HG02973 (cell line): Measurements from ENCODE around the gene SRGAP3.

Source experiments
- ATAC-seq: cut with Tn5 transposase; IDR thresholded peaks from one replicate; pipeline ENCODE4 v1.9.1; 2021; ENCODE audit warnings: moderate library complexity; ENCODE audit not compliant: unreplicated experiment

The SRGAP3 gene

GRCh38 chr3:9066775-9067174, 182.7 kb downstream of the SRGAP3 start:
- ATAC-seq: no peak

- no peak for ATAC-seq
Observed at GRCh38 chr3:9066141-9066540, 183.3 kb downstream of the SRGAP3 start.

GRCh38 chr3:9064850-9065249, 184.6 kb downstream of the SRGAP3 start:
- ATAC-seq: no peak

GRCh38 chr3:9064251-9064650, 185.2 kb downstream of the SRGAP3 start:
- no peak for ATAC-seq

- ATAC-seq: no peak
Observed at GRCh38 chr3:9062570-9062969, 186.9 kb downstream of the SRGAP3 start.

- ATAC-seq: no peak
Observed at GRCh38 chr3:9061634-9062033, 187.8 kb downstream of the SRGAP3 start.

- ATAC-seq: no peak
Observed at GRCh38 chr3:9059489-9060400, 189.7 kb downstream of the SRGAP3 start.

- ATAC-seq: no peak
Observed at GRCh38 chr3:9056581-9056980, 192.9 kb downstream of the SRGAP3 start.

- no peak for ATAC-seq
Observed at GRCh38 chr3:9047452-9048346, 201.7 kb downstream of the SRGAP3 start.

- no peak for ATAC-seq
Observed at GRCh38 chr3:9045371-9045770, 204.1 kb downstream of the SRGAP3 start.

- ATAC-seq: no peak
Observed at GRCh38 chr3:9043063-9043462, 206.4 kb downstream of the SRGAP3 start.

- ATAC-seq: no peak
Observed at GRCh38 chr3:9041626-9042025, 207.8 kb downstream of the SRGAP3 start.

- ATAC-seq: no peak
Observed at GRCh38 chr3:9040996-9041395, 208.4 kb downstream of the SRGAP3 start.

- ATAC-seq: no peak
Observed at GRCh38 chr3:9037144-9037711, 212.2 kb downstream of the SRGAP3 start.

GRCh38 chr3:9036404-9037131, 212.9 kb downstream of the SRGAP3 start:
- no peak for ATAC-seq

GRCh38 chr3:9035961-9036360, 213.5 kb downstream of the SRGAP3 start:
- no peak for ATAC-seq

GRCh38 chr3:9035473-9035872, 214.0 kb downstream of the SRGAP3 start:
- no peak for ATAC-seq

GRCh38 chr3:9033867-9034266, 215.6 kb downstream of the SRGAP3 start:
- ATAC-seq: no peak

GRCh38 chr3:9032231-9032777, 217.1 kb downstream of the SRGAP3 start:
- no peak for ATAC-seq

- no peak for ATAC-seq
Observed at GRCh38 chr3:9030034-9030433, 219.4 kb downstream of the SRGAP3 start.
